ENCODE data around the gene LARGE1. TPM values are rescaled to one million over a fixed set of nuclear protein-coding genes. Genes with fewer than 3 reads are reported as not detected.

LARGE1 gene
- total and polyA plus RNA-seq, 2 of the 8 experiments (the other 6 are each of a cell fraction or from before 2014, with no cell fraction given) = 43.7 to 83.0 TPM

DNA sequence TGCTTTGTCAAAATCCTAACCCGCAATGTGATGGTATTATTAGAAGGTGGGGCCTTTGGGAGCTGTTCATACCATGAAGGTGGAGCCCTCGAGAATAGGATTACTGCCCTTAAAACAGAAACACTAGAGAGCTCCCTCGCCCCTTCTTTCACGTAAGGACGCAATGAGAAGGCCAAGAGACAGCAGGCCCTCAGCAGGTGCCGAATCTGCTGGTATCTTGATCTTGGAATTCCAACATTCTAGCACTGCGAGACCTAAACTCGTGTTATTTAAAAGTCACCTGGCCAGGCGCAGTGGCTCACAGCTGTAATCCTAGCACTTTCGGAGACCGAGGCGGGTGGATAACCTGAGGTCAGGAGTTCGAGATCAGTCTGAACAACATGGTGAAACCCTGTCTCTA, 33.1 kb downstream of the LARGE1 start:
- CTCF ChIA-PET (ENCODE audit: partially characterized antibody) = interaction anchor here (0.7 to 1.6 kb wide), 2 partner anchors 12 to 36 kb away, joined by 3 to 4 read pairs; no protein-coding TSS in a partner anchor
- DNase-seq (ENCODE audit: low read depth in 1 of 2, low spot score in 2 of 2) = no peak

More for the DNA sequence above, 33.1 kb downstream of the LARGE1 start:
- Histone ChIP-seq H3K14ac (ENCODE audit: insufficient read length) (no peak overlapping the region), H3K27me3 (replicated peaks in 1 of 4; ENCODE audit: control insufficient read depth in 3 of 4, extremely low read depth in 1 of 4, insufficient read depth in 3 of 4, low read length in 3 of 4) (no peaks in the 10 kb centered on the region), H3K79me2 (ENCODE audit: control insufficient read depth in 1 of 2, insufficient read depth in 2 of 2, low read length in 2 of 2) (peaks cover 41 to 100% of the 10 kb centered on the region in 2 experiments), H3K4ac (replicated peaks; ENCODE audit: insufficient read length, low read depth, low read length) (no peak overlapping the region), H3K18ac (ENCODE audit: extremely low read depth, low read length) (0 out of 2 replicates have a peak overlapping the region, but pooled peaks have one; percentile 11), H2BK5ac (ENCODE audit: low read depth, low read length) (no peak overlapping the region), H2BK20ac (ENCODE audit: low read length) (no peak overlapping the region), H2BK120ac (replicated peaks; ENCODE audit: low read depth, low read length) (no peak overlapping the region), H4K8ac (ENCODE audit: extremely low read depth, insufficient read depth, low read length) (no peak overlapping the region), H2BK15ac (ENCODE audit: low read length) (no peak overlapping the region), H3K4me1 (replicated peaks in 1 of 4; ENCODE audit: control insufficient read depth in 3 of 4, insufficient read depth in 4 of 4, low read length in 3 of 4) (peaks cover 16 to 41% (median 32%) of the 10 kb centered on the region in 4 experiments), H4K5ac (ENCODE audit: insufficient read length, low read depth, low read length) (no peak overlapping the region), H3K4me2 (ENCODE audit: insufficient read depth in 1 of 2, low read depth in 2 of 2, low read length in 2 of 2) (no peak overlapping the region), H4K20me1 (replicated peaks in 1 of 2; ENCODE audit: control insufficient read depth in 1 of 2, insufficient read depth in 2 of 2, low read length in 2 of 2) (peaks cover 20 to 23% of the 10 kb centered on the region in 2 experiments), H3K4me3 (ENCODE audit: extremely low read depth in 1 of 4, insufficient read depth in 2 of 4, low read depth in 3 of 4, low read length in 4 of 4) (no peak overlapping the region), H2AK5ac (ENCODE audit: low read depth, low read length) (no peak overlapping the region), H2BK12ac (ENCODE audit: low read depth, low read length) (no peak overlapping the region), H2AFZ (ENCODE audit: low read length) (no peak overlapping the region), H3K79me1 (ENCODE audit: low read depth, low read length) (peaks cover 25% of the 10 kb centered on the region), H3K27ac (ENCODE audit: low read depth, low read length) (no peak overlapping the region), H3K9ac (replicated peaks in 1 of 4; ENCODE audit: extremely low read depth in 1 of 4, low read depth in 3 of 4, low read length in 3 of 4) (no peak overlapping the region), H3K9me3 (ENCODE audit: insufficient read depth in 2 of 2, low read depth in 1 of 2, low read length in 1 of 2) (no peaks in the 10 kb centered on the region), H3K23ac (ENCODE audit: insufficient read length) (no peak overlapping the region), H3K23me2 (ENCODE audit: low read depth, low read length) (no peaks in the 10 kb centered on the region; the same call in 1 of the 2 replicates), H3K36me3 (ENCODE audit: control insufficient read depth in 2 of 4, insufficient read depth in 4 of 4, low read length in 3 of 4) (no peaks in the 10 kb centered on the region), H3K56ac (replicated peaks; ENCODE audit: insufficient read length, low read depth, low read length) (no peak overlapping the region), H4K91ac (replicated peaks; ENCODE audit: insufficient read length, low read length) (no peak overlapping the region)
- WGBS, 2 experiments (ENCODE audit: extremely low coverage in 1 of 2, insufficient coverage in 1 of 2, insufficient read length in 1 of 2, insufficient replicate concordance in 2 of 2, low coverage in 1 of 2, low lambda C conversion rate in 2 of 2, missing lambda C conversion rate in 1 of 2) = 84% methylated on average over 13 of the region's 13 CpGs; no CpG with 5 or more reads in 1 of the 2 experiments
- FAIRE-seq = no peak
- TF ChIP-seq TEAD4 (IDR thresholded peaks at IDR 0.05; ENCODE audit: low read depth, low read length) = peak; percentile 63; the same call in 1 of the 2 replicates
- TF ChIP-seq TCF12 (IDR thresholded peaks at IDR 0.05; ENCODE audit: low read depth, low read length) = no peak
- TF ChIP-seq, protein P1, sequence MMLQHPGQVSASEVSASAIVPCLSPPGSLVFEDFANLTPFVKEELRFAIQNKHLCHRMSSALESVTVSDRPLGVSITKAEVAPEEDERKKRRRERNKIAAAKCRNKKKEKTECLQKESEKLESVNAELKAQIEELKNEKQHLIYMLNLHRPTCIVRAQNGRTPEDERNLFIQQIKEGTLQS (IDR thresholded peaks at IDR 0.05; ENCODE audit: insufficient read depth, low read depth, low read length) = no peak
- POLR2A ChIA-PET (ENCODE audit: partially characterized antibody) = no interaction called here
